ENCODE data around the gene PGBD4. TPM values are rescaled to one million over a fixed set of nuclear protein-coding genes. Genes with fewer than 3 reads are reported as not detected.

The PGBD4 gene
- polyA plus RNA-seq (2014; cell fraction: cytosol; rRNA removed) = 3.2 and 3.6 TPM in 2 replicates
- polyA plus RNA-seq (2014; cell fraction: nucleus; rRNA removed) = 3.2 and 3.5 TPM in 2 replicates

GRCh38 chr15:34101366-34102174 lies at the start of gene PGBD4, which contains the start of gene EMC7:
Gene PGBD4 (plus strand): TSS chr15:34102083. CDS start chr15:34102532, 449 bp downstream.
Gene EMC7 (minus strand): TSS chr15:34101862. CDS start chr15:34101839, 23 bp downstream.
- peak; percentile 99 for DNase-seq (ENCODE audit: low spot score)

GRCh38 chr15:34054081-34054707 lies 47.7 kb upstream of the PGBD4 start:
- no peak for DNase-seq (ENCODE audit: low spot score)

GRCh38 chr15:34055868-34056595 lies 45.9 kb upstream of the PGBD4 start:
- no peak for DNase-seq (ENCODE audit: low spot score)

- no peak for DNase-seq (ENCODE audit: low spot score)
These were observed 45.0 kb upstream of the PGBD4 start for GRCh38 chr15:34056911-34057310.

GRCh38 chr15:34059476-34059875 lies 42.4 kb upstream of the PGBD4 start:
- no peak for DNase-seq (ENCODE audit: low spot score)

- no peak for DNase-seq (ENCODE audit: low spot score)
These were observed 41.9 kb upstream of the PGBD4 start for GRCh38 chr15:34059946-34060345.

GRCh38 chr15:34064438-34064837 lies 37.4 kb upstream of the PGBD4 start:
- no peak for DNase-seq (ENCODE audit: low spot score)

- no peak for DNase-seq (ENCODE audit: low spot score)
These were observed 36.6 kb upstream of the PGBD4 start for GRCh38 chr15:34065261-34065660.

- no peak for DNase-seq (ENCODE audit: low spot score)
These were observed 35.9 kb upstream of the PGBD4 start for GRCh38 chr15:34065941-34066340.

- DNase-seq (ENCODE audit: low spot score) = no peak
These were observed 31.9 kb upstream of the PGBD4 start for GRCh38 chr15:34070003-34070402.

- DNase-seq (ENCODE audit: low spot score) = no peak
These were observed 25.1 kb upstream of the PGBD4 start for GRCh38 chr15:34076785-34077184.

GRCh38 chr15:34078900-34079299 lies 23.0 kb upstream of the PGBD4 start:
- no peak for DNase-seq (ENCODE audit: low spot score)

- DNase-seq (ENCODE audit: low spot score) = no peak
These were observed 22.0 kb upstream of the PGBD4 start for GRCh38 chr15:34079904-34080303.

- no peak for DNase-seq (ENCODE audit: low spot score)
These were observed 17.8 kb upstream of the PGBD4 start for GRCh38 chr15:34084086-34084485.

GRCh38 chr15:34085746-34086145 lies 16.1 kb upstream of the PGBD4 start:
- DNase-seq (ENCODE audit: low spot score) = no peak

- no peak for DNase-seq (ENCODE audit: low spot score)
These were observed 2.0 kb upstream of the PGBD4 start for GRCh38 chr15:34099914-34100313.

GRCh38 chr15:34102175-34102925 lies 467 bp downstream of the PGBD4 start:
- no peak for DNase-seq (ENCODE audit: low spot score)

GRCh38 chr15:34106423-34106822 lies 4.5 kb downstream of the PGBD4 start:
- no peak for DNase-seq (ENCODE audit: low spot score)

- DNase-seq (ENCODE audit: low spot score) = no peak
These were observed 5.4 kb downstream of the PGBD4 start for GRCh38 chr15:34107315-34107714.

GRCh38 chr15:34109797-34110663 lies 8.1 kb downstream of the PGBD4 start:
- DNase-seq (ENCODE audit: low spot score) = peak; percentile 31
